ENCODE measurements around the gene PDGFD.

PDGFD gene

DNA sequence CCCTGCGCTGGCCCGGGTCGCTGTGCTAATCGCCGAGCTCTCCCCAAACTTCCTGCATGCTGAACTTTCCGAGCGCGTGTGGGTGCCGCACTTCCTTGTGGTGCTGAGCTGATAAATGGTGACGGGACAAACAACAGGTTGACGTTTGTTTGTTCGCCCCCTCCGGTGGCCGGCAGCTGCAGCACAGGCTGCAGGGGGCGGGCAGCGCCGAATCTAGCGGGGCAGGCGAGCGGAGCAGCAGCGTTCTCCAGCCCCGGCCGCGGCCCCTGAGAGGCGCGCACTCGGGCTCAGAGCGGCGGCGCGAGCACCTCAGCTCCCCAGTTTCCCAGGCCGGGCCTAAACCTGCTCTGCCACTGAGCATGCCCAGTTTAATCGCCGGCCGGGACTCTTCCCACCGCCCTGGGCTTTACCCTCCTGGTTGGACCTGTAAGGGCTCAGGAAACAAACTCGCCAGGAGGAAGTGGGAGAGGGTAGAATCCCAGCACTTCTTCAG lies at the start of gene PDGFD:
PDGFD (minus strand) TSS at position 120 of the 493 bp plus-strand sequence.
- DNase-seq = peak; percentile 26

DNA sequence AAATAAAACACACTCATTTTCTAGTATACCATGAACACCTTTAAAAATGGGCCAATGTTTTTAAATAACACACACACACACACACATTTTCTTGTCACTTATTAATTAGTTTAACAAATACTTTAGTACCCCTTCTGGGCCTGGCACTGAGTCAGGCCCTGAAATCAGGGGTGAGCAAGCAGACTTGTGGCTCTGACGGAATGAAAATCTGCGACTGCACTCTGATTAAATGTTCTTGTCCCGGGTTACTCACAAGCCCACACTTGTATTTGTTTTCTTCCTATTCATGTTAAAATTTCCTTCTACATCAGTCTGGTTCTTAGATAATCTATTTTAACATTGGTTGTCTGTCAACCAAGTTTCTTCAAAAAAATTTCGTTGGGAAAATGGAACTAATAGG lies 43.0 kb upstream of the PDGFD start:
- DNase-seq = no peak

DNA sequence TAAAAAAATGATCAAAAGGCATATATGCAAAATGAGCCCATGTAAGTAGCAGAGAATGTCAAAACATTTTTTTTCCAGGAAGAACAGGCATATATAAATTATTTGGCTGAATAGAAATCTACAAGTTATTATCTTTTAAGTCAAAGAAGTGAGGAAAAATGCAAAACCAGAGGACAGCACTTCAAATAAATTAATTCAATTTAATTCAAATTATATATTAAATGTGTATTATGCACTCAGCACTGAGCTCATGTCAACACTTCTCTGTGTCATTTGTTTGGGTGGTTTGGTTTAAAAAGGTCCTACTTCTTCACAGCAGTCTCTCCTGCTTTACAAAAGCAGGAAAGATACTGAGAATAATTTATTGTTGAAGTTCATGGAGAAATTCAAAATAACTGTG lies 41.9 kb upstream of the PDGFD start:
- no peak for DNase-seq

- no peak for DNase-seq
These were observed 36.7 kb upstream of the PDGFD start for GRCh38 chr11:104200688-104201087.

DNA sequence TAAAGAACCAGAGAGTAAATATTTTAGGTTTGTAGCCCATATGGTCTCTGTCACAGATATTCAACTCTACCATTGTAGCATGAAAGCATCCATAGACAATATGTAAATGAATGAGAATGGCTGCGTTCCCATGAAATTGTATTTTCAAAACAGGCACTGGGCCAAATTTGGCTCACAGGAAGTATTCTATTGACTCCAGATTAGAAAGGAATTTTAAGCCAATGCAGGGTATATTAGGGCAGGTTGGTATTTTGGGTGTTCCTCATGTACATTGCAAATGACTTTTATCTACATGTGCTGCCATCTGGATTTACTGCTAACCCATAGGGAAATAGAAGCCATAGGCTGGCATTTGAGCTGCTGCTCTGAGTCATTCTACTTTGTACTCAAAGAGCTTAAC lies 35.1 kb upstream of the PDGFD start:
- DNase-seq = no peak

- DNase-seq = no peak
These were observed 34.6 kb upstream of the PDGFD start for GRCh38 chr11:104198576-104198975.

GRCh38 chr11:104191124-104191523 lies 27.2 kb upstream of the PDGFD start:
- no peak for DNase-seq

DNA sequence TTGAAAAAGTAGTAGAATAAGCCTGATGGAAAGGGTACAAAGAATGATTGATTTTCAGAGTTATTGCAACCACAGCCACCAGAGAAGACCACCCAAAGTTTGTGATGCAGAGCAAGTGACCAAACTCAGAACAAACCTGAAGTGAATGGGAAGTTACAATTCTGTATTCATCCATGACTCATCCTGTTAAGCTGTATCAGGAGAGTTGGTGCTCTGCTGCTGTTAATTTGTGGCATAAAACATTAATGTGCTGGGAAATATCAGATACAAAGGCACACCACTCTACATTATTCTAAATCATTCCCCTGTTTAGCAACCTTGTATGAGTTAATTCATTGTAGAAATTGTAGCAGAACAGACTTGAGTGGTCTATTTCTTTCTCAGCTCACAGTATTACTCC lies 19.6 kb upstream of the PDGFD start:
- DNase-seq = no peak

- DNase-seq = no peak
These were observed 11.8 kb upstream of the PDGFD start for GRCh38 chr11:104175769-104176168.

GRCh38 chr11:104169091-104169490 lies 5.1 kb upstream of the PDGFD start:
- DNase-seq = no peak

GRCh38 chr11:104165014-104165413 lies 1.1 kb upstream of the PDGFD start:
- no peak for DNase-seq

DNA sequence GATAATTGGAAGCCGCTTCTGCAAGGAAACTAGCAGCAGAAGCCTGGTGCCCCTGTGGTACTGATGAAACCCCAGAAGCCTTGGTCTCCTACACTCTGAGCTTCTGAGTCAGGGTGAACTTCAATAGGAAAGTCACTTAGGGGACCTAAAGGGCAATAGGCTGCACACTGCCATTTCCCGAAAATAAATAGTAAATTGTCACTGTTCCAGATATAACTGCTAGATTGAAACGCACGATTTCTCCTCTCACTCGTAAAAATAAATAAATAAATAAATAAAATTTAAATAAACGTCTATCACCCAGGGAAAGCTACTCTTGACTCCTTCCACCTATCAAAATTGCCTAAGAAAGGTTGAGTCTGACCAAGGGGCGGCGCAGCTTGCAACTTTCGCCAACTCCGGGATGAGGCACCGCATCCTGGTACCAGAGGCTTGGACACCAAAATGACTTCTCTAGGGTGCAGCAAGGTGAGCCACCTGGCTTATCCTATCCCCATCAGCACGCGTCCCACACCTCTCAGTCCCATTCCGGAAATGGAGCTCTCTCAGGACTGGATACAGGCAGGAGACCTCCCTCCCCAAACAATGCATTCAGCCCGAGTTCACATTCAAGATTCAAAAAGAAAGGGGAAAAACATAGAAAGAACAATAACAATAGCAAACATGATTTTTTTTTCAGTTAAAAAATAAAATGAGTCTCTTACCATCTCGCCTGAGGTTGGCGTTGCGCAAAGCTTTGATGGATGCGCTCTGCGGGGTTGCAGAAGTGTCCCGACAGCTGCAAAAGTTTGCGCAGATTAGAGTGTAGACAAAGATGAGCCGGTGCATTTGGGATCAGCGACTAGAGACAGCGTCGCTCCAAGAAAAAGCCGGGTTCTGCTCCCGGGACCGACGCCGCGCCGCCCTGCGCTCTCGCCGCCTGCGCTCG lies 583 bp downstream of the PDGFD start:
- no peak for DNase-seq

DNA sequence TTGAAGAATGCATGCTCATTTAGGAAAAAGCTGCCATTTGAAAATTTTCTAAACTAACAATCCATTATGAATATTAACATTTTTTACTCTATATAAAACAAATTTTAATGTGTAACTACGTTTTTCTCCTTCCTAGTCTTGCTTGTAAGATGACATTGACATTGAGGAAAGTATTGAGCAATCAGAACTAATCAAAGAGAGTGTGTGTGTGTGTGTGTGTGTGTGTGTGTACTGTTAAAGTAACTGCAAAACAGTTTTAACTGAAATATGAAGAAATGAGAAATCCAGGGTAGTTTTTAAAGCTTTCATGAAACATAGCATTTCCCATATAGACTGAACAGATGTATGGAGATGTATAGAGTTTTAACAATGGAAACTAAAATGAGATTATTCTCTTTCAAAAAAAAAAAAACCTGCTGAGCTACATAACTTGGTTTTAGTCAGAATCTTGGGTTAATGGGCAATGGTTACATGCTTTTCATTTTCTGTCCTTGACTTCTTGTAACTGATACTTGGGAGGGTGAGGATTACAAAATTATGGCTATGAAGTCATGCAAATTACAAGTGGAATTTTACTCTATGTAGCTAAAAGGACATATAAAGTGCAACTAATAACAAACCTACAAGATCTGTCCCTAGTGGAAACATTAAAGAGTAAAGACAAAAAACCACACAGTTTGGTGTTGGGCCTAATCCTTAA lies 2.0 kb downstream of the PDGFD start:
- DNase-seq = no peak

- DNase-seq = no peak
These were observed 4.6 kb downstream of the PDGFD start for GRCh38 chr11:104159356-104159755.

GRCh38 chr11:104155375-104155774 lies 8.6 kb downstream of the PDGFD start:
- DNase-seq = no peak

DNA sequence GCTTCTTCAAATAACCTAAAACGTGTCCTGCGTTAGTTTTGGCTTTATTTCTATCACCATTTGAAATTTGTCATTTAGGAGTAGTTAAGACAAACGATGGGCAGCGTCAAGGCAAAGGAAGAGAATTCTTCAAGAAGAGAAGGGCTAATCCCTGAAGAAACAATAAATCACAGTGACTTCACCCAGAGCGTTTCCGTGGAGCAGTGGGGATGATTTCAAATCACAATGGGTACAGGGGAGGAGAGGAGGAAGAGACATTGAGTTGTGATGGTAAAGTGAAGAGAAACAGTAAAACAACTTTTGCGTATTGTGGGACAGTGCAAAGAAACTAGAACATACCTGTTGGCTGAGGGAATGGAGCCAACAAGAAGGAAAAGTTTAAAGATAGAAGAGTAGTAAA lies 9.7 kb downstream of the PDGFD start:
- no peak for DNase-seq

- DNase-seq = no peak
These were observed 10.9 kb downstream of the PDGFD start for GRCh38 chr11:104152941-104153505.

DNA sequence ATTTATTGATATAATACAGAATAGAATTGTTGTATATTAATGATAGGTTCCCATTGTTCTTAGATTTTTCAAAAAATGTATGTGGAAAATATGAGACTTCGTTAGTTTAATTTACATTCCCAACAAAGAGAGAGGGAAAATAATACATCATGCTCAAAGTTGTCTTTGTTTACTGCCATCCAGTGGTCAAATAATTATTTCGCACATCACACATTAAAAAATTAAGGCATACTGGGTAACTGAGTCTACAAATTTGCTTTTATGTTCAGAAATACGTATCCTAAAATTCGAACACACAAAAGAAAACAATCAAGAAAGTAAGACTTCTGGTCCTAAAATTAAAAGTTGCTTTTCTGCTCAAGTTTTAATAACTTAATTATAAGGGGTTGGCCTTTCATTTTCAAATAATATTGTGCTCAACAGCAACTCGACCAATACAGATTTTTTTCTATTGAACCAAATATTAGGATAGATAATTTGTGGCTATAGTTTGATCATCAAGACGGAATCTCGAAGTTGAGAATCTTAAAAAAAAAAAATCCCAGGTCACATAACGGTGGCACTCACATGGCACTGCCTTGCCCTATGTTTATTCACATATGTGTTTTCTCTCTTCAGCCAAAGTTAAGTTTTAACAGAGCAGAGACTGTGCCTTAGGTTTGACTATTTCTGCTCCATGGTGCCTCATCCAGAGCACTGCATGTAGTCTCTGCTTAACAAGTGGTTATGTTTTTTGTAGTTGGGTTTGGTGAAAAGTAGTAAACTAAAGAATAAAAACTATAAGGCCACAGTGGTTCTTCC lies 12.3 kb downstream of the PDGFD start:
- DNase-seq = no peak

GRCh38 chr11:104148706-104149105 lies 15.2 kb downstream of the PDGFD start:
- DNase-seq = no peak

- DNase-seq = no peak
These were observed 15.9 kb downstream of the PDGFD start for GRCh38 chr11:104148074-104148473.

DNA sequence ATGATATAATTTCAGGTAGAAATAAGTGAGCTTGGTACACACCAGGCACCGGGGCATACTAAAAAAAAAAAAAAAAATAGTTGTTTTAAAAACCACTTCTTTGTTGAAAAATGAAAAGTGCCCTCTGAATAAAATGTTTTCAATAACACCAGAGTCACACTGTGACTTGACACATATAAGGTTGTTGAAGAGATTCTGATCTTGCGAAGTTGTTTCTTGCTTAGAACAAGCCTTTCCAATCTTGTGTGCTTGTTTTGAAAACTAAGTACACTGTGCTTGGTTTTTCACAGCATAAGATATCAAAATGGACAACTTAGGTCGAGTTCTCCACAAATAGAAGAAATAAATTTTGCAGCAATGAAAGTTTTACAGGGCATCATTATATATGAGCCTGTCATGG lies 17.0 kb downstream of the PDGFD start:
- DNase-seq = no peak

GRCh38 chr11:104146421-104146820 lies 17.5 kb downstream of the PDGFD start:
- DNase-seq = no peak

DNA sequence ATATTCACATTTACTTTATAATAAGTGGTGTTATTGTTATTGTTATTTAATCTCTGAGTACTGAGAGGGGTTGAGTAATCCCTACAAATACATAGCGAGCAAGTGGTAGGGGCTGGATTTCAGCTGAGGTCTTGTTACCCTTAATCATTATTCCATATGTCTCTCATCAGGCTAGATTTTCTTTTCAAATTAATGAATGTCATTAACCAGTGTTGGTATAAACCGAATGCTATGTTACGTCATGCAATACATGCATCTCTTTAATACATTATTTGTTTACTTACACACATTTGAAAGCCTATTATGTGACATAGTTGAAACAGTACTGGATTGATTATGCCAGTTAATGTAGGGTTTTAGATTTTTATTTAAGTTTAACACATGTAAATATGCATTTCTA lies 18.9 kb downstream of the PDGFD start:
- no peak for DNase-seq

Measured in T1000 (cell line).